HCT116 (cell line): ENCODE results near the gene GFM1. TPM values are rescaled to one million over a fixed set of nuclear protein-coding genes. Genes with fewer than 3 reads are reported as not detected.

Source experiments
- ATAC-seq: fragments of 200-7000 bp; cut with Tn5 transposase; 2 replicates; pipeline ENCODE4 v1.9.1; 2020; ENCODE audit warnings: mild to moderate bottlenecking, moderate library complexity
- BruUV-seq: library from RNA; stranded (reverse); fragments of 400-500 nt; replicated peaks from 2 replicates; lab custom pipeline; 2021; lab: Mats Ljungman, UMichigan
- CTCF ChIA-PET: fragments of 300-600 bp; sonication (Branson Sonifier 250); formaldehyde crosslinking; loops from one replicate; lab custom pipeline; 2021; ENCODE audit warnings: antibody characterized with exemption; lab: Charles Lee
- POLR2A ChIA-PET: fragments of 300-600, 350-600 bp; sonication (Branson Sonifier 250); formaldehyde crosslinking; loops from one replicate; lab custom pipeline; 2021; ENCODE audit warnings: antibody characterized with exemption; lab: Charles Lee
- RAD21 ChIA-PET, 2 experiments: fragments of 300-600 bp; sonication (Branson Sonifier 250); formaldehyde crosslinking; loops; one replicate each; lab custom pipeline; 2023; ENCODE audit warnings: low total read pairs in 2 of 2; ENCODE audit not compliant: uncharacterized antibody in 2 of 2, unreplicated experiment in 2 of 2, low non-redundant PET in 1 of 2; lab: Charles Lee
- DNase-seq: peaks from one replicate; pipeline ENCODE4 v3.0.0-alpha.2; 2010; ENCODE audit warnings: low read depth, low spot score
- H2AFZ ChIP-seq: fragments of 200-600 bp; shearing (Covaris generic), sonication (generic); 2 replicates; pipeline ENCODE4 v1.6.1; 2017; ENCODE audit warnings: low read depth, mixed run types, mixed read lengths, antibody characterized with exemption, low read length; ENCODE audit not compliant: poor library complexity, severe bottlenecking
- H3K27ac ChIP-seq: 2 replicates; pipeline ENCODE4 v1.5.1; 2012; ENCODE audit warnings: low read depth, low read length
- H3K27me3 ChIP-seq: fragments of 200-600 bp; sonication (generic); 2 replicates; pipeline ENCODE4 v1.6.1; 2016; ENCODE audit warnings: mixed run types, low read length, mixed read lengths; ENCODE audit not compliant: insufficient read depth
- H3K36me3 ChIP-seq, 2 experiments: fragments of 200-500 bp in 1 of 2; fragments of 200-600 bp in 1 of 2; sonication (Bioruptor generic) in 1 of 2; sonication (generic) in 1 of 2; 2 replicates each; pipeline versions ENCODE4 v1.5.1 to v1.6.1; 2014 to 2016; ENCODE audit warnings: low read length in 2 of 2, inconsistent platforms in 1 of 2, mixed read lengths in 1 of 2, mixed run types in 1 of 2; ENCODE audit not compliant: insufficient read depth in 2 of 2, control insufficient read depth in 1 of 2
- H3K4me1 ChIP-seq, 2 experiments: fragments of 200-600 bp in 1 of 2; sonication (generic) in 1 of 2; 2 replicates each; pipeline versions ENCODE4 v1.5.1 to v1.6.1; 2012 to 2017; ENCODE audit warnings: low read length in 2 of 2, inconsistent platforms in 1 of 2, mild to moderate bottlenecking in 1 of 2, mixed read lengths in 1 of 2, mixed run types in 1 of 2, moderate library complexity in 1 of 2; ENCODE audit not compliant: insufficient read depth in 2 of 2, control insufficient read depth in 1 of 2
- H3K4me2 ChIP-seq: fragments of 200-600 bp; sonication (generic); 2 replicates; pipeline ENCODE4 v1.6.1; 2017; ENCODE audit warnings: mixed run types, low read length, mixed read lengths
- H3K4me3 ChIP-seq, 2 experiments: fragments of 200-600 bp in 1 of 2; sonication (generic) in 1 of 2; replicated peaks in 1 of 2; 2 replicates each; pipeline ENCODE4 v1.5.1; 2011 to 2016; ENCODE audit warnings: low read length in 2 of 2, control low read depth in 1 of 2, low read depth in 1 of 2, mild to moderate bottlenecking in 1 of 2, mixed read lengths in 1 of 2, mixed run types in 1 of 2
- H3K79me2 ChIP-seq: fragments of 200-600 bp; sonication (generic); 2 replicates; pipeline ENCODE4 v1.6.1; 2017; ENCODE audit warnings: mild to moderate bottlenecking, mixed run types, low read length, moderate library complexity, mixed read lengths; ENCODE audit not compliant: insufficient read depth
- H3K9ac ChIP-seq: fragments of 200-600 bp; sonication (generic); 2 replicates; pipeline ENCODE4 v1.6.1; 2016; ENCODE audit warnings: low read length, mixed read lengths
- H3K9me2 ChIP-seq: fragments of 200-600 bp; sonication (generic), shearing (Covaris generic); 2 replicates; pipeline ENCODE4 v1.6.1; 2017; ENCODE audit warnings: mixed run types, mild to moderate bottlenecking, moderate library complexity; ENCODE audit not compliant: insufficient read depth
- H3K9me3 ChIP-seq, 2 experiments: fragments of 200-500 bp in 1 of 2; fragments of 200-600 bp in 1 of 2; sonication (Bioruptor generic) in 1 of 2; sonication (generic) in 1 of 2; 2 replicates each; pipeline ENCODE4 v1.6.1; 2014 to 2017; ENCODE audit warnings: low read length in 2 of 2, mixed read lengths in 2 of 2, inconsistent platforms in 1 of 2, low read depth in 1 of 2, mild to moderate bottlenecking in 1 of 2, mixed run types in 1 of 2, moderate library complexity in 1 of 2; ENCODE audit not compliant: control insufficient read depth in 1 of 2, insufficient read depth in 1 of 2
- H4K20me1 ChIP-seq: fragments of 200-600 bp; sonication (generic), shearing (Covaris generic); 2 replicates; pipeline ENCODE4 v1.6.1; 2017; ENCODE audit warnings: mixed run types, mild to moderate bottlenecking, moderate library complexity; ENCODE audit not compliant: insufficient read depth
- ATF3 ChIP-seq: IDR thresholded peaks from 2 replicates; pipeline ENCODE4 v1.6.1; 2012
- CEBPB ChIP-seq: IDR thresholded peaks from 2 replicates; pipeline ENCODE4 v1.6.1; 2012; ENCODE audit warnings: low read depth
- ELF1 ChIP-seq: IDR thresholded peaks from 2 replicates; pipeline ENCODE4 v1.6.1; 2012; ENCODE audit warnings: low read depth, borderline replicate concordance
- EZH2 ChIP-seq: fragments of 200-600 bp; sonication (generic); IDR thresholded peaks from 2 replicates; pipeline ENCODE4 v1.6.1; 2017; ENCODE audit warnings: antibody characterized with exemption, mixed run types
- JUND ChIP-seq: IDR thresholded peaks from 2 replicates; pipeline ENCODE4 v1.6.1; 2012
- POLR2AphosphoS5 ChIP-seq: IDR thresholded peaks from 2 replicates; pipeline ENCODE4 v1.6.1; 2011; ENCODE audit warnings: mild to moderate bottlenecking, low read depth, low read length, moderate library complexity
- SIN3A ChIP-seq: IDR thresholded peaks from 2 replicates; pipeline ENCODE4 v1.6.1; 2012; ENCODE audit warnings: low read depth
- SRF ChIP-seq: IDR thresholded peaks from 2 replicates; pipeline ENCODE4 v1.6.1; 2012; ENCODE audit warnings: low read depth
- YY1 ChIP-seq: IDR thresholded peaks from 2 replicates; pipeline ENCODE4 v1.6.1; 2011; ENCODE audit warnings: low read length, low read depth, moderate library complexity, mild to moderate bottlenecking; ENCODE audit not compliant: insufficient replicate concordance; ENCODE audit errors: extremely low read depth
- ZFX ChIP-seq: fragments of 450-650 bp; IDR thresholded peaks from 2 replicates; pipeline ENCODE4 v1.6.1; 2017
- ZNF274 ChIP-seq: fragments of 200-500 bp; sonication (Bioruptor generic); IDR thresholded peaks from 2 replicates; pipeline ENCODE4 v1.6.1; 2014; ENCODE audit warnings: mild to moderate bottlenecking, low read depth, low read length, inconsistent platforms
- intact Hi-C: fragments of 100-400 bp; cut with micrococcal nuclease; formaldehyde crosslinking; loops from 2 replicates; pipeline ENCODE4 v1.10.0; 2022
- total RNA-seq: library from RNA; stranded (reverse); gene quantifications from one replicate; pipeline ENCODE4 v1.2.1, GENCODE V29; 2021; ENCODE audit not compliant: unreplicated experiment

GFM1 gene
- total RNA-seq, 1 experiment from 2014 or later = 38.7 TPM

GRCh38 chr3:158602227-158602626 lies 42.1 kb upstream of the GFM1 start:
- Histone ChIP-seq H3K27ac (no peak overlapping the region), H3K4me3 (no peak overlapping the region), H3K36me3 (peaks cover 0 to 6% of the 10 kb centered on the region in 2 experiments; a peak in 2 of 4 replicates), H3K9me2 (no peaks in the 10 kb centered on the region), H4K20me1 (no peaks in the 10 kb centered on the region), H3K27me3 (no peaks in the 10 kb centered on the region)
- POLR2A ChIA-PET = no interaction called here
- CTCF ChIA-PET = no interaction called here
- no TSS peak for BruUV-seq
- TF ChIP-seq POLR2AphosphoS5 (no peak), SRF (no peak), ZNF274 (no peak), ZFX (no peak), YY1 (no peak), ELF1 (no peak), EZH2 (no peak), ATF3 (no peak), SIN3A (no peak), CEBPB (no peak), JUND (no peak)
- TF ChIP-seq, all 23 proteins: peak for 0
- no peak overlapping the region for H3K9ac ChIP-seq
- RAD21 ChIA-PET = no interaction called here
- ATAC-seq (no peak), DNase-seq (no peak)
- H3K79me2 ChIP-seq = no peaks in the 10 kb centered on the region
- no peak overlapping the region for H3K4me2 ChIP-seq
- H3K9me3 ChIP-seq = no peaks in the 10 kb centered on the region
- no peak overlapping the region for H2AFZ ChIP-seq
- intact Hi-C loops = no loop called here
- H3K4me1 ChIP-seq = no peaks in the 10 kb centered on the region
